ENCODE measurements around the gene ZNF92. TPM values are rescaled to one million over a fixed set of nuclear protein-coding genes. Genes with fewer than 3 reads are reported as not detected.
A peak's percentile ranks its signal among the peaks of the same experiment; 100 is the strongest.

The ZNF92 gene
- total and polyA plus RNA-seq, 2 of the 13 experiments (the other 11 are each of a cell fraction or from before 2014, with no cell fraction given) = 4.0 to 13.2 TPM

GRCh38 chr7:65397730-65398142 is 24.1 kb downstream of the ZNF92 start (continued):
- TF ChIP-seq, protein P1, sequence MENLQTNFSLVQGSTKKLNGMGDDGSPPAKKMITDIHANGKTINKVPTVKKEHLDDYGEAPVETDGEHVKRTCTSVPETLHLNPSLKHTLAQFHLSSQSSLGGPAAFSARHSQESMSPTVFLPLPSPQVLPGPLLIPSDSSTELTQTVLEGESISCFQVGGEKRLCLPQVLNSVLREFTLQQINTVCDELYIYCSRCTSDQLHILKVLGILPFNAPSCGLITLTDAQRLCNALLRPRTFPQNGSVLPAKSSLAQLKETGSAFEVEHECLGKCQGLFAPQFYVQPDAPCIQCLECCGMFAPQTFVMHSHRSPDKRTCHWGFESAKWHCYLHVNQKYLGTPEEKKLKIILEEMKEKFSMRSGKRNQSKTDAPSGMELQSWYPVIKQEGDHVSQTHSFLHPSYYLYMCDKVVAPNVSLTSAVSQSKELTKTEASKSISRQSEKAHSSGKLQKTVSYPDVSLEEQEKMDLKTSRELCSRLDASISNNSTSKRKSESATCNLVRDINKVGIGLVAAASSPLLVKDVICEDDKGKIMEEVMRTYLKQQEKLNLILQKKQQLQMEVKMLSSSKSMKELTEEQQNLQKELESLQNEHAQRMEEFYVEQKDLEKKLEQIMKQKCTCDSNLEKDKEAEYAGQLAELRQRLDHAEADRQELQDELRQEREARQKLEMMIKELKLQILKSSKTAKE (CRISPR knock-in tag; IDR thresholded peaks at IDR 0.05; ENCODE audit: borderline replicate concordance) = peak; percentile 31; the same call in 1 of the 2 replicates
- TF ChIP-seq ZNF296 (CRISPR knock-in tag; conservative IDR thresholded peaks at IDR 0.05) = no peak
- no peak for TF ChIP-seq ZNF775 (CRISPR knock-in tag; IDR thresholded peaks at IDR 0.05; ENCODE audit: borderline replicate concordance)
- no peak for TF ChIP-seq ZNF335 (CRISPR knock-in tag; IDR thresholded peaks at IDR 0.05)
- TF ChIP-seq RCOR2 (CRISPR knock-in tag; IDR thresholded peaks at IDR 0.05) = 0 out of 2 replicates have a peak, but pooled peaks have one; percentile 35
- no peak for TF ChIP-seq ZNF431 (CRISPR knock-in tag; IDR thresholded peaks at IDR 0.05; ENCODE audit: borderline replicate concordance, low read depth)
- TF ChIP-seq MIXL1 (CRISPR knock-in tag; IDR thresholded peaks at IDR 0.05) = peak; percentile 90
- 0 out of 2 replicates have a peak, but pooled peaks have one; percentile 13 for TF ChIP-seq GATAD1 (CRISPR knock-in tag; IDR thresholded peaks at IDR 0.05)
- TF ChIP-seq ZKSCAN8 (CRISPR knock-in tag; IDR thresholded peaks at IDR 0.05; ENCODE audit: borderline replicate concordance) = no peak
- peak; percentile 82 for TF ChIP-seq RFX5 (IDR thresholded peaks at IDR 0.05; ENCODE audit: low read depth, low read length)
- TF ChIP-seq FOXJ3 (CRISPR knock-in tag; IDR thresholded peaks at IDR 0.05; ENCODE audit: borderline replicate concordance) = 0 out of 2 replicates have a peak, but pooled peaks have one; percentile 47
- TF ChIP-seq ELF1 (CRISPR knock-in tag; IDR thresholded peaks at IDR 0.05) = no peak
- peak; percentile 17; the same call in 1 of the 2 replicates for TF ChIP-seq ZMYM3 (CRISPR knock-in tag; IDR thresholded peaks at IDR 0.05)
- TF ChIP-seq SP5 (CRISPR knock-in tag; IDR thresholded peaks at IDR 0.05; ENCODE audit: borderline replicate concordance, low read depth) = no peak
- no peak for TF ChIP-seq KAT7 (CRISPR knock-in tag; IDR thresholded peaks at IDR 0.05; ENCODE audit: borderline replicate concordance)
- TF ChIP-seq ZBTB7A (CRISPR knock-in tag; IDR thresholded peaks at IDR 0.05) = no peak
- TF ChIP-seq GABPA (IDR thresholded peaks at IDR 0.05; ENCODE audit: low read depth, low read length) = no peak
- TF ChIP-seq GABPA (CRISPR knock-in tag; IDR thresholded peaks at IDR 0.05; ENCODE audit: low read depth) = 0 out of 2 replicates have a peak, but pooled peaks have one; percentile 28
- TF ChIP-seq GATA4 (IDR thresholded peaks at IDR 0.05; ENCODE audit: borderline replicate concordance, low read depth) = no peak
- TF ChIP-seq, protein P2, sequence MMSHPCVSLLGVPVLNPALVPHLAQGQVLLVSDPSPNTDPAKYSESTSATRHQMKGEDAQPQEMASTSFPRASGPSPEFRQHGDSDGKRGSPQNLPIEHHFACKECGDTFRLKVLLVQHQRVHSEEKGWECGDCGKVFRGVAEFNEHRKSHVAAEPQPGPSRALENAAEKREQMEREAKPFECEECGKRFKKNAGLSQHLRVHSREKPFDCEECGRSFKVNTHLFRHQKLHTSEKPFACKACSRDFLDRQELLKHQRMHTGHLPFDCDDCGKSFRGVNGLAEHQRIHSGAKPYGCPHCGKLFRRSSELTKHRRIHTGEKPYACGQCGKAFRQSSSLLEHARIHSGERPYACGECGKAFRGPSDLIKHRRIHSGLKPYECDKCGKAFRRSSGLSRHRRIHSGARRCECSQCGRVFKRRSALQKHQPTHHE (CRISPR knock-in tag; IDR thresholded peaks at IDR 0.05; ENCODE audit: borderline replicate concordance) = no peak
- no peak for TF ChIP-seq TAF15 (IDR thresholded peaks at IDR 0.05; ENCODE audit: low read depth, low read length, poor library complexity, severe bottlenecking)
- TF ChIP-seq NRL (CRISPR knock-in tag; IDR thresholded peaks at IDR 0.05; ENCODE audit: borderline replicate concordance) = no peak
- TF ChIP-seq GLI4 (CRISPR knock-in tag; IDR thresholded peaks at IDR 0.05; ENCODE audit: borderline replicate concordance) = 0 out of 2 replicates have a peak, but pooled peaks have one; percentile 27
- no peak for TF ChIP-seq FOSL1 (CRISPR knock-in tag; IDR thresholded peaks at IDR 0.05; ENCODE audit: borderline replicate concordance)
- TF ChIP-seq FLYWCH1 (CRISPR knock-in tag; IDR thresholded peaks at IDR 0.05) = no peak
- TF ChIP-seq ZNF329 (CRISPR knock-in tag; IDR thresholded peaks at IDR 0.05; ENCODE audit: low read depth) = no peak
- TF ChIP-seq BORCS8-MEF2B (CRISPR knock-in tag; IDR thresholded peaks at IDR 0.05) = no peak
- TF ChIP-seq NONO (IDR thresholded peaks at IDR 0.05) = no peak
- no peak for TF ChIP-seq NONO (CRISPR knock-in tag; conservative IDR thresholded peaks at IDR 0.05)
- peak; percentile 29; the same call in 1 of the 2 replicates for TF ChIP-seq KDM3A (CRISPR knock-in tag; IDR thresholded peaks at IDR 0.05; ENCODE audit: low read depth)
- peak; percentile 64; the same call in 1 of the 2 replicates for TF ChIP-seq FOXK1 (CRISPR knock-in tag; IDR thresholded peaks at IDR 0.05; ENCODE audit: borderline replicate concordance, low read depth)
